A673 (cell line): Measurements from ENCODE around the gene LYPD4.

Experiments
- CTCF ChIP-seq: fragments of 300-800, 200-600 bp; sonication (generic); conservative IDR thresholded peaks from 2 replicates; pipeline ENCODE4 v1.5.1; 2017; ENCODE audit warnings: low read depth, mild to moderate bottlenecking, antibody characterized with exemption, low read length, moderate library complexity, mixed read lengths
- EZH2 ChIP-seq: fragments of 200-600 bp; sonication (generic); IDR thresholded peaks from 2 replicates; pipeline ENCODE4 v1.6.1; 2017; ENCODE audit warnings: borderline replicate concordance, low read depth, mild to moderate bottlenecking, mixed read lengths, antibody characterized with exemption, low read length; ENCODE audit not compliant: poor library complexity, severe bottlenecking

GRCh38 chr19:41886761-41887710, 42.6 kb upstream of the LYPD4 start:
- TF ChIP-seq CTCF = no peak
- no peak for TF ChIP-seq EZH2
